NCI-H2196 treated with DMSO at 0.1 percent for 48 hours (cell line): ENCODE data around the gene PPT2.
"Not testable (repeated sequence)": the region's sequence is repeated elsewhere in the genome, so short reads cannot be mapped to it uniquely, and the experiment has no call there.

Experiments used
- DNase-seq: peaks from one replicate; lab custom pipeline; 2025; ENCODE audit not compliant: unreplicated experiment; lab: John Stamatoyannopoulos, UW

PPT2 gene

DNA sequence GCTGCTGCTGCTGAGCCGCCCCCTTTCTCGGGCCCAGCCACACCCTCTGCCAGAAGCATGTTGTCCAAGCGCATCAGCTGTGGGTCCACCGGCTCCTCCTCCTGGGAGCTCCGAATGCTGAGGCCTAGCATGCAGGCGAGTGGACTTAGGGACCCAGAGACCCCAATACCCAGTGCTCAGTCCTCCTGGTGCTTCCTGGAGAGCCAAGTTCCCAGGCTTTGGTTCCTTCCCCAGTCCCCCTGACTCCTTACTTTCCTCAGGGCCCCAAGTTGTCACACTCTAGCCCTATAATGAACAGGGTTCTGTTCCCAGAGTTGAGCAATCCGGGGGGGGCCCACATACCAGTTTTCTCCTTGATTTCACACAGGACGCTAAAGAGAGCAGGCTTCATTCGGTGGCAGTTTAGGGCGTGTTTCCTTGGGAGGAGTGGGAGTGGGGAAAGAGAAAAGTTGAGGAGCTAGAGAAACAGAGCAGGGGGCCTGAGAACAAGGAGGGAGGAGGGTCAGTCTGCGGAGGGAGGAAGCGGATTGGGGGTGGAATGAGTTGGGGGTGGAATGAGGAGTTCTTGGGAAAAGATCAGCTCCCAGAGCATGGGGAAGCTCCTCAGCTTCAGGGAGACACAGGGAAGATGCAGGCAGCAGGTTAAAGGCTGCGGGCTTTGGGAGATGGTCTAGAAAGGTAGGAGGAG is 34.6 kb downstream of the PPT2 start:
- DNase-seq = no peak

DNA sequence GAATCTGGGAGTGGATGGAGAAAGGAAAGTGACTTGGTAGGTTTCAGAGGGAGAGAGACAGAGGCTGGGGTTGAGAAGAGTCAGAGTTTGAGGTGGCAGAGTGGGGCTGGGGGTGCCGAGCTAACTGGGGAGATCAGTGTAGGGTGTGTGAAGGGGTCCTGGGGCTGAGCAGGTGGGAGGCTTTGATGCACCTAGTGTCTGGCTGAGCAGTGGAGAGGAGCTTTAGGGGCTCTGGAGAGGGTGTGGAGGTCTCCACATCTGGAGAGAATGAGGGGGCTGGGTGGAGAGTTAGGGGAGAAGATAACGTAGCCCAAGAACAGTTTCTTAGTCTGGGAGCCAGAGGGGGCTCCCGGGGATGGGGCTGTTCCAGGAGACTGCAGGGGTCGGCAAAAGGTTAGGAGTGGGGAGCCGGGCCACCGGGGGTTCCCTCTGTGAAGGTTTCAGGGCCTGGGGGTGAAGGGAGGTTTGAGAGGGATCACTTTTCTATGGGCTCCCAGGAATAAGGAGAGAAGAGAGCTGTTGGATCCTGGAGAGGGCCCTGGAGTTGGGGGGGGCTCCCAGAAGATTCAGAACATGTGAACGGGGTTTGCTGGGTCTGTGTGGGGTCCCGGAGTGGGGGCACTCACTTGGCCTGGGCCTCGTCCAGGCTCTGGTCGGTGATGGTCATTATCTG is 35.3 kb downstream of the PPT2 start:
- no peak for DNase-seq

DNA sequence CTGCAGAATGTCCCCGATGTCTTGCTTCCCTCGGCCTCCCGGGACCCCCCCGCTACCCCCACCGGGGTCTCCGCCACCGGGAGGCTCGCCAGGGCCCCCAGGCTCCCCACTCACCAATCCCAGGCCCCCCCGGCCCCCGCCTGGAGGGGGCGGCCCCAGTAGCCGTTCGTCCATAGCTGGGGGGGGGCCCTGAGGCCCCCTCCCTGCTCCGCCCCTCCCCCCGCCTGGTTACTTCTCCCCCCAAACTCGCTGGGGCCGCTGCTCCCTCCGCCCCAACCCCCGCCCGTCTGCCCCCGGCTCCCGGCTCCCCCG is 35.8 kb downstream of the PPT2 start:
- DNase-seq = no peak

DNA sequence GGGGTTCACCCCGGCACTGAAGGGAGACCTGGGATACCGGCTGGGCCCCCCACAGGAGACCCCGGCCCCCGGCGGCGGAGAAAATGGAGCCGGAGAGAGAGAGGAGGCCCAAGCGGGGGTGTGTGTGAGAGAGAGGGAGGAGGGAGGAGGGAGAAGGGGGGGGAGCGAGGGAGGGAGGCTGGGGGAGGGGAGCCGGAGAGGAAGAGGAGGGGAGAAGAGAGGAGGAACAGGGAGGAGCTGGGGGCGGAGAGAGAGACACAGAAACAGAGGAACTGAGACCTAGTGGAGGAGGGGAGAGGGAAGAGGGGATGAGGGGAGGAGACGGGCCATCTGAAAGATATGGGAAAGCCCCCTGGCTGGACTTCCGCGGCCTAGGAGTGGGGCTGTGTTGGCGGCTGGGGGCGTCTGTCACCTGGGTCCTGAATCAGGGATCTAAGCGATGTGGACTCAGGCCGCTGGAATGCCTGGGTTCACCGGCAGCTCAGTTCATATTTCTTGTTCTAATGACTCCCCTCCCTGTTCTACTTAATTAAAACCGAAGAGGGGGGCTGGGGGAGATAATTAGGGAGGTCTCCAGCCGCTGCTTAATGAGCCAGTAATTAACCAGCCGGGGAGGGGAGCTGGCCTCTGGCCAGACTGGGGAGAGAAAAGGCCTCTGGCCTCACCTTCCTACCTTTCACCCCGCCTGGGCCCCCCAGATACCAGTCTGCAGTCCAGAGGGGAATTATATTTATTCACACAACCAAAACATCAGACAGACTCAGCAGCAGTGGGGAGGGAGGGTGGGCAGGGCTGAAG is 36.3 kb downstream of the PPT2 start, which contains the start of gene PBX2:
Gene PBX2, minus strand, starts transcription at position 149 of the 798 bp plus-strand sequence. CDS start 287 bp downstream, outside the sequence.
- DNase-seq = peak; percentile 70

DNA sequence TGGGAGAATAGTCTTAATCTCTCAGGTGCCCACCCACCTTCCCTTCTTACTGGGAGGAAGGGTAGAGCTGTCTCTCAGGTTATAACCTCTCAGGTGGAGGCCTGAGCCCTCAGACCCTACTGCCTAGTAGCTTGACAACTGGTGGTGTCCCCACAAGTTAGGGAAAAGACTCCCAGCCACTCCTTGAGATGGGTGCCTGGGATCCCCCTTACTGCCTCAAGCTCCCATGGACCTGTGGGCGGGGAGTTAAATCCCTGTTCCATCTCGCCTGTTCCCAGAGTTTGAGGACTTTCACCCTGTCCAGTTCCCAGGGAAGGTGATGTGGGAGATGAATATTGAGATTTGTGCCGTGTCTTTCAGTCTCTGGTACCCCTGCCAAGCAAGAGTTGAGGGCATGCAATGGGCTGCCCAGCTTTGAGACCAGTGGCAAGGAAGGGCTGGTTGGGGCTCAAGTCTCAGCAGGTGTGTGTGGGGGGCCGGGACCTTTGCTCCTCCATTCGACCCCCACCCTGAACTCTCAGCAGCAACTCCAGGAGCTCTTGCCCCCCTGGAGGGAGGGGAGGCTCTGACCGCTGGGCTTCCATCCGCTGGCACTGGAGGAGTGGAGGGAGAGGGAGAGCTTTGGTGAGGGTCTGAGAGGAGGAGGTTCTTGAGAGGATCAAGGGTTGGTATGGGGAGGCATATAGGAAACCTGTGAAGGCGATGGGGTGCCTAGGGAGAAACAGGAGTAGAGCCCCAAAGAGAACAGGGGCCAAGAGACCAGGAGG is 37.2 kb downstream of the PPT2 start:
- no peak for DNase-seq

DNA sequence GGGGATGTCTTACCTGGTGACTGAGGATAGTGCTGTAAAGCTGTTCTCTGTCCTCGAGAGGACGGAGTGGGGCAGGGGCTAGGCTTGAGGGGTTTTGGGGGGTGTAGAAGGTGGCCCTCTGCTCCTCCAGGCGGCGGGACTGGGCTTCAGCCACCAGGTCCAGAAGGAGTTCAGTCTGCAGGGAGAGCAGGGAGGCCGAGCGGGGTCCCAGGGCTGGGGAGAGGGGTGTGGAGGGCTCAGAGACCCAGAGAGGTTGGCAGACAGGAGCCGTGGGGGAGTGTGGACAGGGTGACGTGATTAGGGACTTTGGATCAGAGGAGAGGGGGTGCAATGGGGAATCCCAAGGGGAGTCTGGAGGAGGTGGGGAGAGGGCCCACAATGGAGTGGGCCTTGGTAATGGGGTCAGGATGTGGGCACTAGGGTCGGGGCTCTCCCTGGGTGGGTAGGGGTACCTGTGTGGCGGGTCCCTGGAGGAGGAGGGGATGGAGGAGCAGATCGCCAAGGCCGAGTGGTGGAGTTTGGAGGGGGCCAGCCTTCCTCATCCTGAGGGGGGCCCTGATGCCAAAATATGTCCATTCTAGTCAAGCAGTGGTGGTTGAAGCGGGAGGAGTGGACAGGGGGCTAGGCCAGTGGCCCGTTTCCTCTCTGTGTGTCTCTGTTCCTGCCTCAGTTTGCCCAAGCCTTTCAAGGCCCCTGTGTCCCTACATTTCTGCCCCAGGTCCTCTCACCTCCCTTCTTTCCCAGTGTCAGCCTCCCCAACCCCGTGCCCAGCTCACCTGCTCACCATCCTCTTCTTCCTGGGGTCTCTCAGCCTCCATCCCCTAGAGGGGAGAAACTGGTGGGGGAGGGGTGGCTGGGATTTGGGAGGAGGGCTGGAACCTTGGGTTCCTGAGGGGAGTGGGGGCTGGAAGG is 38.0 kb downstream of the PPT2 start:
- DNase-seq = no peak

DNA sequence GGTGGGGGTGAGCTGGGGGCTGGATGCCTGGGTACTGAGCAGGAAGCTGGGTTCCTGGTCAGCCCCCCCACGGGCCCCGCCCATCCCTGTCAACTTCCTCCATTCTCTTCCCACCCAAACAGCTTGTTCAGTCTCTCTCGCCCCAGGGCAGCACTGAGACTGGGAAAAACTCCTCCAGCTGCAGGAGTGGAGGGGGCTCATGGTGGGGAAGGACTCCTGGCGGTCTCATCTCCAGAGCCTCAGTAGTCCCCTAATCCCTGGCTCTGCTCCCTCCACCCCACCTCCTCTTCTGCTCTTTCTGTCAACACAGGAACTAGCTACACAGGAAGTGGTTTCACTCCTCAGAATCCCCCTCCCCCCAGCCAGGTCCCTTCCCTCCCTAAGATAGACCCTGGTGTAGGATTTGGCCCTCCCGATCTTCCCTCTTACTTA is 38.7 kb downstream of the PPT2 start, which contains the start of gene GPSM3:
Gene GPSM3, minus strand, starts transcription at position 36 of the 432 bp plus-strand sequence. CDS start 130 bp downstream, outside the sequence.
- no peak for DNase-seq

DNA sequence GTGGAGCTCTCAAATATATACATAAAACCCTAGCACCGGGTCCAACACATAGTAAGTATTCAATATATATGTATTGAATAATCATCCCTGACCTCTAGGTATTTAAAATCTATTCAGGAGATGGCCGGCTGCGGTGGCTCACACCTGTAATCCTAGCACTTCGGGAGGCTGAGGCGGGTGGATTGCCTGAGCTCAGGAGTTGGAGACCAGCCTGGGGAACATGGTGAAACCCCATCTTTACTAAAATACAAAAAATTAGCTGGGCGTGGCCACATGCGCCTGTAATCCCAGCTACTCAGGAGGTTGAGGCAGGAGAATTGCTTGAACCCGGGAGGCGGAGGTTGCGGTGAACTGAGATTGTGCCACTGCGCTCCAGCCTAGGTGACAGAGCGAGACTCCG is 39.2 kb downstream of the PPT2 start:
- DNase-seq = not testable (repeated sequence)

DNA sequence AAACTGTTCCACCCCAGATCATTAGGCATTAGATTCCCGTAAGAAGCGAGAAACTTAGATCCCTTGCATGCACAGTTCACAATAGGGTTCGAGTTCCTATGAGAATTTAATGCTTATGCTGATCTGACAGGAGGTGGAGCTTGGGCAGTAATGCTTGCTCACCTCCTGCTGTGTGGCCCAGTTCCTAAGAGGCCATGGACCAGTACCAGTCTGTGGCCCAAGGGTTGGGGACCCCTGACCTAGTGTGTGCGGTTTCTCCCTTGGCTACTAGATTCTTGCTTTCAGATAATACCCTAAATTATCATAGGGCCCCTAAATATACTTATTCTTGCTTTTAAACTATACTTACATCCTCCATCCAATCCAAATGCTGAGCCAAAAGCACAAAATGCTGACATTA is 40.4 kb downstream of the PPT2 start:
- DNase-seq = no peak

DNA sequence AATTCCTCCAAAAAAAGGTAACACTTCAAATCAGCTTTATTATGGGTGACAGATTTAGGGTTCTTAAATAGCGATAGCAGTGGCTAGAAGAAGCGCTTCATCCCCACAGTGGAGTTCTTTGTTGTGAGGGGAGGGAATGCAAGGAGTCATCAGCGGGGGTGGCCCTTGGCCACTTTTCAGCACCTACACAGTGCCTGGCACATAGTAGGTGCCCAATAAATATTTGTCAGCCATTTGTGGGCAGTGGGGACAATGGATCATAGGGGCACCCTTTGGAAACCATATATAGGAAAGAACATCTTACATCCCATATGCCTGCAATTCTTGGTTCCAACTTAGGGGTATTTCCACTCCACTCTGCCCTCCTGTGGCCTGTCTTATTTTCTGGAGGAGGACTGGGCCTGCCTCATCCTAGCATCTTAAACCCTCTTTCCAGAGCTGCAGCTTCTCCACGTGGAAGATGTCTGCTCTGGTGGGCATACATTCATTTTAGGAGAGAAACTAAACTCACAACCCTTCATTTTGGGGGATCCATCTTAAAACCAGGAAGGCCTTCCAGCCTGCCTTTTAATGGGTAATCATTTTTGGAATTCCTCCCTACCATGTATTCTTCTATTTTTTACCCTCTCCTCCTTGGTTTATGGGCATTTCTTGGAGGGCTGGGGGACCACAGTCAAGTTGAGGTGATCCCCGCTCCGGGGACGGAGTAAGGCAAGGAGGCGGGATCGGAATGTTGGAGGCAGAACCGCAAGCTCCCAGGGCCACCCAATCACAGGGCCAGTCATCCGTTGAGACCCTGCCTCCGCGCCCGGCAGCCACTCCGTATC is 41.1 kb downstream of the PPT2 start:
- DNase-seq = peak; percentile 10

DNA sequence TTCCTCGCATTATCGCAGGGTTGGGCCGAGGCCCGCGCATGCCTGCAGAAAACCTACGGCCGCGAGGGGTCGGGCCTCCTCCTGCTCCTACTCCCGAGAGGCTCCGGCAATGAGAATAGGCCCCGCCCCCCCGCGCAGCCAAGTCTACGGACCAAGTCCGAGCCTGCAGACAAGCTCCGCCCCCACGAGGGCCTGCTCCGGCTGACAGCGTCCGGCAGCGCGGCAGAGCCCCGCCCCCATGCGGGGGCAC is 41.6 kb downstream of the PPT2 start:
- peak; percentile 100 for DNase-seq

DNA sequence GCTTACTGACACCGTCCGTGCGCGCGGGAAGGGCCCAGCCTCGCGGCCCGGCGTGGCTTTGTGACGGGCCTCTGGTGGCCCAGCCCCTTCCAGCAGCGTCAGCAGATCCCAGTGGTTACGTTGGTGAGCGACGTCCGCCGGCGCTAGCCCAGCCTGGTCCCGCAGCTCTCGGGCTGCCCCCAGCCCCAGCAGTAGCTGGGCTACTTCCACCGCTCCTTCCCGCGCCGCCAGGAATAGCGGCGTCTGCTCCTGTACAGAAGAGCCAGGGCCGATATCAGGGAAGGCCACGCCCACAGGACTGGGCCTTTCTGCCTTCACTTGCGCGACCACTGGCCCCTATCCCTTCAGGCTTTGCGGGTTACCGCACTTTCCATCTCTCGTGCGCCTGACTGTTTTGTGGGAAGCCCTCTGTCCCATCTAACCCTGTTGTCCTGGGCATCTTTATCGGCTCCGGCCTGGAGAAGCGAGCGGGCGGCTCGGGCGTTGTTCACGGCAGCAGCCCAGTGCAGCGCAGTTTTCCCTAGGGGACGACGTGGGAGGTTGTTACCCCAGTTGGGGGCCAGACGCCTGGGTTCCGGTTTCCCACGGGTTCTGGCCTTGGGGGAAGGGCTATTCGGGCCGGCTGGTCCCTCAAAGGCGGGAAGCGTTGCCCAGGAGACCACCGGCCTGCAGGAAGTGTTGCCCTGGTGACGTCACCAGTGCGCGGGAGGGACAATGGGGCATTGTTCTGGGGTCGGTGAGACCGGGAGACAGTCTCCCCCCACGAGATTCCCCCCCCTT is 42.2 kb downstream of the PPT2 start:
- DNase-seq = peak; percentile 71

DNA sequence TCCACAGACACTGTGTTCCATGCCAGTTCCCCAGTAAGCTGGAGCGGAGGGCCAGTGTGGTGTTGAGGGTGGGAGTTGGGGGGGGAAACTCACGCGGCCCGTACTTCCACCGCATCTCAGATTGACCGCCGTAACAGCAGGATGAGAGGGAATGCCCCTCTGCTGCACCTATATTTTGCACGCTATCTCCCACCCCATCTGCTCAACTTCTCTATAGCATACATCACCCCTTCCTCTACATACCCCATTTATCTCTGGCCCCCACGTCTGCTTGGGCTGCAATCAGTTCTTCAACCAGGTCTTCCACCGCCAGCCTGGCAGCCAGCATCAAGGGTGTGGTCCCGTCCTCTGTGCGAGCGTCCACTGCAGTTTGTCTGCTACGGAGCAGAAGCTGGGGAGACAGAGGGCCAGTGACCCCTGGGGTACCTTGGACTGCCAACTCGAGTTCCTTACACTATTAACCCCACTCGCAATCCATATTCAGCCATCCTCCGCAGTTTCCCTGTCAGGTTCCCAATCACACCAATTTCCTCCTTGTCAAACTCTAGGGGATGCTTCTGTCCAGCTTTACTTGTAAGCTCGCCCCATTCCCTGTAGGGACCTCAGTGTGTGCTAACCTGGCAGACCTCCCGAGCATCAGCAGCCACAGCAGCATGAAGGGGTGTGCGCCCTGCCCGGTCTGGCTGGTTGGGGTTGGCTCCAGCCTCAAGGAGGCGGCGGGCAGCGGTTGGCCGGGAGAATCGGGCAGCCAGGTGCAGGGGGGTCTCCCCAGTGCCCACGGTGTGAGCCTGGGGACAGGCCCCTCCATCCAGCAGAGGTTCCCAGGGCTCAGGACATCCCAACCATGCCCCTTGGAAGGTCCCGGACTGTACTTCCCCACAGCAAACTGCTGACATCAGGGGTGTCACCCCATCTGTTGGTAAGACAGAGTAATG is 43.0 kb downstream of the PPT2 start:
- DNase-seq = no peak

DNA sequence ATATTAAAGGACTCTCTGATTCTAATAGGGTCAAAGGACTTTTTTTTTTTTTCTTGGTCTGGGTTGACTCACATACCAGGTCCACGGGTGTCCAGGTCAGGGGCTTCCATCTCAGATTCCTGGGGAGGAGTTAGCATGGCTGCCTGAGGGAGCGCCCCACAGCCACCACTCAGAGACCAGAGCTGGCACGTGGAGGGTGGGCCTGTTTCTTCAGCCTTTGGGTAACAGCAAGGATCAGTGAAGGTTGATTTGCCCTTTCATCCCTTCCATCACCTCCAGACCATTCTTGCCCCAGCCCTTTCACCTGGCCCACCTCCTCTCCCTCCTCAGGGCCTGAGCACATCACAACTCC is 44.4 kb downstream of the PPT2 start:
- no peak for DNase-seq

DNA sequence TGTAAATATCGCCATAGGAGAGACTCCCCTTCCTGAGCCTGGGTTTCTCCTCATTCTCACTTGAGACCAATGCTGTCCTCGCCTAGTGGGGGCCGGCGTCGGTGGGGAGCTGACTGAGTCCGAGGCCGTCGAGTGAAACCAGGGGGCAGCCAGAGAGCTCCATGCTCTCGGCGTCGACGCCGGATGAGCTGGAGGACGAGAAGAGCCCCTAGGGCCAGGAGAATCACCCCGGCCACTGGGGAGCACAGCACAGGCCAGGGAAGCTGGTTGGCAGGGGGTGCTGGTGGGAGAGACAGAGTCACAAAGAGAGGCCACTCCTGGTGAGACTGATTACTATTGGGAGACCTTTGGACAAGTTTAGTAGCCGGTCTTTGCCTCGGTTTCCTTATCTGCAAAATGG is 44.9 kb downstream of the PPT2 start:
- no peak for DNase-seq

DNA sequence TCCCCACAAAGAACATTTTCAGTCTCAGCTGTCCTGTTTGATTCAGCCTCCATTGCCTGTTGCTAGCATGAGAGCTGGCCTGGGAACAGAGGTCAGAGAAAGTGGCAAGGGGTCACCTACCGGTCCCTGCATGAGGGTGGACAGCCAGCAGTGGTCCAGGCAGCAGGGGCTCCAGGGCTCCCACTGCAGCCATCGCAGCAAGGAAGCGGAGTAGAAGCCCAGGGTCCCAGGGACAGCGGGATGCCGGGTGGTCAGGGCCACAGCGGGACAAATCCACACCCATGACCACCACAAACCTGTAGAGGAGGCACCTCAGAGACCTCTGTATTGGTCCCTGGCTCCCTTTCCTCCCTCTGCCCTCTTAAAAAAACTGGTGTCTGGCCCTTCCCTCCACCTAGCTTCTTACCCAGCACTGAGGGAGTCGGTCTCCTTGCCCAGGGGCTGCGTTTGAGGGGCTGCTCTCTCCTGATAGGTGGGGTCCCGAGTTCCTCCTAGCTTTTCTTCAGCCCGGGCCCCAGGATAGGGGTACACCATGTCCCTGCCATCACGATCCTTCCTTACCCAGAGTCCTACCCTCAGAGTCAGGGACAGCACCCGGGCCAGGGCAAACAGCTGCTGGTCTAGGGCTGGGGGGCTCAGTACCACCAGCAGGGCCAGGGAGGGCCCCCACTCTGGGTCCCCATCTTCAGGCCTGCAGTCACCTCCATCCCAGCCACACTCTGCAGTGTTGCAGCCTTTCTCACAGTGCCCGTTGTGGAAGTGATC is 47.0 kb downstream of the PPT2 start:
- DNase-seq = no peak

DNA sequence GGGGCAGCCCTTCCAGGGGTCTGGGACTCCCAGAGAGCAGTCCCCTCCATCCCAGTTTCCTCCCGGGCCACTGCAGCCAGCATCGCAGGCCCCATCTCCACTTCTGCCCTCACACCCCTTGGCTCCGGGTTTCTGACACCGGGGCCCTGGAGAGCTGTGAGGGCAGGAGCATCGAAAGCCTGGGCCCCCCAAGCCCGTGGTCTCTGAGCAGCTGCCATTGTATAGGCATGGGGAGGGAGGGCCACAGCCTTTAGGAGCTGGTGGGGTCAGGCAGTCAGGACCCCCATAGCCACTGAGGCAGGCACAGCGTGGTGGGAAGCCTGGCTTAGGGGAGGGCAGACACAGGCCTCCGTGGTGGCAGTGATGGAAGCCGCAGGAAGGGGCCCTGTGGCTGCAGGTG is 48.2 kb downstream of the PPT2 start:
- no peak for DNase-seq
